Urinary bladder (tissue), 4 donors: ENCODE measurements around the gene DAP3. TPM values are rescaled to one million over a fixed set of nuclear protein-coding genes. Genes with fewer than 3 reads are reported as not detected.
"Not testable (repeated sequence)": the region's sequence is repeated elsewhere in the genome, so short reads cannot be mapped to it uniquely, and the experiment has no call there.

Experiments used
- DNase-seq: peaks from one replicate; pipeline ENCODE4 v3.0.0-alpha.2; 2015; ENCODE audit errors: extremely low spot score
- H3K27ac ChIP-seq: one replicate; pipeline ENCODE4 v1.5.1; 2013; ENCODE audit warnings: low read depth, mild to moderate bottlenecking, moderate library complexity
- H3K36me3 ChIP-seq: one replicate; pipeline ENCODE4 v1.6.1; 2013; ENCODE audit warnings: mild to moderate bottlenecking, moderate library complexity; ENCODE audit not compliant: insufficient read depth
- H3K4me1 ChIP-seq: one replicate; pipeline ENCODE4 v1.6.1; 2013; ENCODE audit warnings: mild to moderate bottlenecking, moderate library complexity; ENCODE audit not compliant: insufficient read depth
- H3K4me3 ChIP-seq: one replicate; pipeline ENCODE4 v1.5.1; 2013; ENCODE audit warnings: low read depth, low read length
- WGBS: extraction: QIAGEN DNeasy Blood & Tissue Kit; methylation state at CpG from one replicate; pipeline ENCODE4 v1.1.7; 2013; 5-methylcytosine and 5-hydroxymethylcytosine counted together
- polyA plus RNA-seq: library from polyadenylated mRNA; stranded (reverse); fragments of 200-250 nt; gene quantifications from one replicate; pipeline ENCODE4 v1.2.3, GENCODE V29; 2013
- total RNA-seq: library from RNA; depleted of rRNA; stranded (reverse); fragments of >200 nt; gene quantifications from one replicate; pipeline ENCODE4 v1.2.3, GENCODE V29; 2014
- donor health status: healthy with polysubstance abuse.
- donor health status: healthy.

Gene DAP3
- total and polyA plus RNA-seq, 2 donors, result 57.3 to 72.0 TPM

DNA sequence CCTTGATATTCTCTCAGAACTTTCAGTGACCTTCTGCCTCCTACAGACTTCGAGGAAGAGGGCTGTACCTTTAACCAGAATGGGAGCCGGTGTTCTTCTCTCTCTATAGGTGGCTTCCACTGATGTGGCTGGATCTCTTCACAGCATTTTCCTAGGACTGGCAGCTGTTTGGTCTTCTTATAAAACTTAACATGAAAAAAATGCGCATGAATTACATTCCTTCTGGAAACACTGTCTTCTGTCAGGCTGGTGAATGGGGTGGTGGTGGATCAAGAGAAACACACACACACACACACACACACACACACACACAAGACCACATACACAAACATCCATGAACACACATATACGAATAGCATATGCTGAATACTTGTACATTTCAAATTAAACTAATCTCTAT, 27.7 kb upstream of the DAP3 start:
- not testable (repeated sequence) for H3K4me3 ChIP-seq, DNase-seq, H3K27ac ChIP-seq, H3K4me1 ChIP-seq
- peaks cover 11% of the 10 kb centered on the region for H3K36me3 ChIP-seq
- WGBS, result 93% methylated on average over 3 of the region's 4 CpGs

GRCh38 chr1:155669233-155670162, 19.4 kb upstream of the DAP3 start:
- Histone ChIP-seq H3K36me3 (peaks cover 14% of the 10 kb centered on the region), H3K4me3 (no peak overlapping the region), H3K27ac (no peak overlapping the region), H3K4me1 (no peaks in the 10 kb centered on the region)
- DNase-seq, result no peak
- 96% methylated on average over 5 of the region's 5 CpGs for WGBS

GRCh38 chr1:155671750-155672149, 17.1 kb upstream of the DAP3 start:
- no peak for DNase-seq
- no peak overlapping the region for H3K4me3 ChIP-seq
- H3K36me3 ChIP-seq, result peaks cover 10% of the 10 kb centered on the region
- H3K27ac ChIP-seq, result no peak overlapping the region
- 95% methylated on average over 4 of the region's 4 CpGs for WGBS
- no peaks in the 10 kb centered on the region for H3K4me1 ChIP-seq

DNA sequence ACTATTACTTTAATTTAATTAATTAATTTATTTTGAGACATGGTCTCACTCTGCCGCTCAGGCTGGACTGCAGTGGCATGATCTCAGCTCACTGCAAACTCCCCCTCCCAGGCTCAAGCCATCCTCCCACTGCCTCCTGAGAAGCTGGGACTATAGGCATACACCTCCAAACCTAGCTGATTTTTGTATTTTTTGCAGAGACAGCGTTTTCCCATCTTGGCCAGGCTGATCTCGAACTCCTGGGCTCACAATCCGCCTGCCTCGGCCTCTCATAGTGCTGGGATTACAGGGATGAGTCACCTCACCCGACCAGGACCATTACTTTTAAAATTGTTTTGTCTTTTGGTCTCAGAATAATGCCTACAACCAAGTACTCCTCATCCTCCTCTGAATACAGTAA, 15.9 kb upstream of the DAP3 start:
- no peak overlapping the region for H3K27ac ChIP-seq
- no peaks in the 10 kb centered on the region for H3K4me1 ChIP-seq
- DNase-seq, result no peak
- WGBS, result 86% methylated on average over 6 of the region's 6 CpGs
- H3K36me3 ChIP-seq, result peaks cover 9% of the 10 kb centered on the region
- H3K4me3 ChIP-seq, result no peak overlapping the region

DNA sequence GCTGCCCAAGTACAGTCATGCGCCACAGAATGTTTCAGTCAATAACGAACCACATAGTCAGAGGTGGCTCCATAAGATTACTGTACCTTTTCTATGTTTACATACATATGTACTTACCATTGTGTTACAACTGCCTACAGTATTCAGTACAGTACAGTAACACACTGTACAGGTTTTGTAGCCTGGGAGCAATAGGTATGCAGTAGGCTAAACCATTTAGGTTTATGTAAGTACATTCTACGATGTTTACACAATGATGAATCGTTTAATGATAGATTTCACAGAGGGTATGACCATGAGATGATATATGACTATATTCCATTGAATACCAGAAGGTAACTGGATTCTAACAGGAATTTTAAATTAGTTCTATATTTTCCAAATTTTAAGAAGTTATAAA, 10.9 kb upstream of the DAP3 start:
- Histone ChIP-seq H3K36me3 (no peaks in the 10 kb centered on the region), H3K4me1 (no peaks in the 10 kb centered on the region), H3K27ac (no peak overlapping the region), H3K4me3 (no peak overlapping the region)
- 88% methylated on average over 4 of the region's 4 CpGs for WGBS
- no peak for DNase-seq

- DNase-seq, H3K4me3 ChIP-seq, H3K36me3 ChIP-seq, H3K27ac ChIP-seq, H3K4me1 ChIP-seq: not testable (repeated sequence)
- WGBS, result 82% methylated on average over 1 of the region's 1 CpG
Measured at GRCh38 chr1:155678992-155679391, 9.9 kb upstream of the DAP3 start.

DNA sequence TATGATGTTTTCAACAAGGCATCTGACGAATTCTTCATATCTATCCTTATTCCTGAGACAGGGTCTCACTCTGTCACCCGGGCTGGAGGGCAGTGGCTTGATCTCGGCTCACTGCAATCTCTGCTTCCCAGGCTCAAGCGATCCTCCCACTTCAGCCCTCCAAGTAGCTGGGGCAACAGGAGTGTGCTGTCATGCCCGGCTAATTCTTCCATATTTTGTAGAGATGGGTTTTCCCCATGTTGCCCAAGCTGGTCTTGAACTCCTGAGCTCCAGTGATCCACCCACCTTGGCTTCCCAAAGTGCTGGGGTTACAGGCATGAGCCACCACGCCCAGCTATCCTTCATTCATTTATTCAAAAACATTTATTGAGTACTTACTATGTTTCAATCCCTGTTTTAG, 8.4 kb upstream of the DAP3 start:
- H3K36me3 ChIP-seq, result no peaks in the 10 kb centered on the region
- DNase-seq, result no peak
- no peak overlapping the region for H3K27ac ChIP-seq
- WGBS, result 94% methylated on average over 6 of the region's 6 CpGs
- no peak overlapping the region for H3K4me3 ChIP-seq
- H3K4me1 ChIP-seq, result no peaks in the 10 kb centered on the region

GRCh38 chr1:155681776-155682175, 7.1 kb upstream of the DAP3 start:
- no peaks in the 10 kb centered on the region for H3K4me1 ChIP-seq
- no peak for DNase-seq
- H3K36me3 ChIP-seq, result no peaks in the 10 kb centered on the region
- 87% methylated on average over 2 of the region's 2 CpGs for WGBS
- H3K27ac ChIP-seq, result no peak overlapping the region
- no peak overlapping the region for H3K4me3 ChIP-seq

DNA sequence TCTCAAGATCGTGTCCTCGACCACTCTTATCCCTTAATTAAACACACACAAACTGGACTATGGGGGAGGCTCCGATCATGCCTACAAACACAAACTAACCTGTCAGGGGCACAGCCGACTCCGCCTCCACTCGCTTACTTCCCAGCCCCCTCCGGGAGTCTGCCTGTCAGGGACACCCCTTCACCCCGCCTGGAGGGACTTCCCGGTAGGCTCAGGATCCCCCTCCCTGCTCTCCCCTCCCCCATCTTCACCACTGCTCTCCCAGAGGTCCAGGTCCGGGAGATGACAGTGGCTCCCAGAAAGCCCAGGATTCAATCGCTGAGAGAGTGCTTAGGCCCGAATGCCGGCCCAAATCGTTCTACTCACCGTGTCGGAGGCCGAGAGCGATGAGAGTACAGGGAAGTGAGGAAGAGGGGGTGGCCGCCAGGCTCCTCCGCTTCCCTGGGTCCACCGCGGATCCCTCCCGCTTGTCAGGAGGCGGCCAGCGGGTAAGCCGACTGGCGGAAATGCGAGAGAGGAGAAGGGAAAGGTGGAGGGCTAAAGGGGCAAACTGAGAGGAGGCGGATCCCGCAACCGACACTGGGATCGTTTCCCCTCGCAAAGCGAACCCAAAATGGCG, 1.1 kb upstream of the DAP3 start:
- under 1% methylated on average over 28 of the region's 35 CpGs for WGBS
- not testable (repeated sequence) for DNase-seq, H3K4me1 ChIP-seq, H3K36me3 ChIP-seq
- peak overlapping the region; percentile 58 for H3K4me3 ChIP-seq
- peak overlapping the region; percentile 87 for H3K27ac ChIP-seq

DNA sequence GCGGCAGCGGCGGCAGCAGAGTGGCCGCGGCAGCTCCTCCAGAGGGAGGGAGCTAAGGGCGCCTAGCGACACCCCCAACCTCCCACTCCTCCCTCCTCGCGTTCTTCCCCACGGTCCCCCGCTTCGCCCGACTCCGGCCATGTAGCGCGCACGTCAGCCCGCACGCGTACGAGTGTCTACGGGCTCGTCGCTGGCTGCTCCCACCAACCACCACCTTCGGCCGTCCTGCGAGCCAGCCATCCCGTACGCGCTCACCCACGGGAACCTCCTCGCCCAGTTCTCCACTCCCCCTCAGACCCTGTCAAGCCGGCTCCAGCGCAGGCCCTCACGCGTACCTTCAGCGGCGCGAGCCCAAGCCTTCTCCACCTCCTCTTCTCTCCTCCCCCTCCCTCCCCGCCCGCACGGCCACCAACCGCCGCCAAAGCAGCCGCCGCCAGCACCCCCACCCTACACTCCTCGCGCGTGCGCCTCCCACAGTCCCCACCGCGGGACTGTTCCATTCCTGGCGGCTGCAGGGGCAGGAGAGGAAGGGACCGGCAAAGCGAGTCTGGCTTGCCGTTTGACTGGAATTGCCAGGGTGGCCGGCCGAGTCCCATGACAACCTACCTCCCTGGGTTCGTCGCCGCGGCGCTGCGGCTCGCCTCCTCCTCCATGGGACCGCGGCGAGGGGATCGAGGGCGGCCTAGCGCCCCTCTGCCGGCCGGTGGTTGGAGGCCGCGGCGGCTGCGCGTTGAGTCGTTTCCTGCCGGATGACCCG, 389 bp upstream of the DAP3 start, which contains the start of gene YY1AP1:
Gene YY1AP1, minus strand, starts transcription at position 451 of the 757 bp plus-strand sequence. CDS start 8,338 bp downstream, outside the sequence.
- DNase-seq, result peak; percentile 81
- Histone ChIP-seq H3K4me1 (no peaks in the 10 kb centered on the region), H3K4me3 (peak within 1 kb of the TSS; percentile 58), H3K27ac (peak within 1 kb of the TSS; percentile 87), H3K36me3 (no peaks in the 10 kb centered on the region)
- under 1% methylated on average over 81 of the region's 81 CpGs for WGBS

- Histone ChIP-seq H3K36me3 (no peaks in the 10 kb centered on the region), H3K4me3 (no peak overlapping the region), H3K4me1 (no peaks in the 10 kb centered on the region), H3K27ac (no peak overlapping the region)
- 92% methylated on average over 8 of the region's 8 CpGs for WGBS
- no peak for DNase-seq
Measured at GRCh38 chr1:155691992-155692528, 3.2 kb downstream of the DAP3 start.

GRCh38 chr1:155694167-155694566, 5.3 kb downstream of the DAP3 start:
- no peak overlapping the region for H3K4me3 ChIP-seq
- no peaks in the 10 kb centered on the region for H3K4me1 ChIP-seq
- 89% methylated on average over 7 of the region's 7 CpGs for WGBS
- no peak overlapping the region for H3K27ac ChIP-seq
- H3K36me3 ChIP-seq, result no peaks in the 10 kb centered on the region
- no peak for DNase-seq

- DNase-seq, result no peak
- Histone ChIP-seq H3K4me3 (no peak overlapping the region), H3K27ac (no peak overlapping the region), H3K4me1 (no peaks in the 10 kb centered on the region), H3K36me3 (no peaks in the 10 kb centered on the region)
- 33% methylated on average over 4 of the region's 4 CpGs for WGBS
Measured at GRCh38 chr1:155695072-155695471, 6.2 kb downstream of the DAP3 start.
